Activated CD8-positive, alpha-beta T cell treated with anti-CD3 and anti-CD28 coated beads for 36 hours (primary cell): ENCODE measurements around the gene PYGB. TPM values are rescaled to one million over a fixed set of nuclear protein-coding genes. Genes with fewer than 3 reads are reported as not detected.

Source experiments
- ATAC-seq: fragments of 200-7000 bp; cut with Tn5 transposase; one replicate; pipeline ENCODE4 v1.10.0; 2021; ENCODE audit warnings: mild to moderate bottlenecking, moderate library complexity
- CTCF ChIA-PET: fragments of 350-600 bp; sonication (Branson Sonifier 250); formaldehyde crosslinking; loops from one replicate; lab custom pipeline; 2021; ENCODE audit warnings: antibody characterized with exemption; lab: Charles Lee
- POLR2A ChIA-PET: fragments of 350-600 bp; sonication (Branson Sonifier 250); formaldehyde crosslinking; loops from one replicate; lab custom pipeline; 2021; ENCODE audit warnings: antibody characterized with exemption; lab: Charles Lee
- DNase-seq: peaks from one replicate; pipeline ENCODE4 v3.0.0-alpha.2; 2020
- H3K27ac Mint-ChIP-seq: one replicate; pipeline ENCODE4 v1.8.0; 2021; ENCODE audit warnings: mild to moderate bottlenecking, mixed read lengths
- H3K27me3 Mint-ChIP-seq: one replicate; pipeline ENCODE4 v1.8.0; 2021; ENCODE audit warnings: mixed read lengths
- H3K36me3 Mint-ChIP-seq: one replicate; pipeline ENCODE4 v1.8.0; 2021; ENCODE audit warnings: low read depth, mixed read lengths
- H3K4me1 Mint-ChIP-seq: one replicate; pipeline ENCODE4 v1.8.0; 2021; ENCODE audit warnings: low read depth, mixed read lengths
- H3K4me3 Mint-ChIP-seq: one replicate; pipeline ENCODE4 v1.8.0; 2021; ENCODE audit warnings: mild to moderate bottlenecking, moderate library complexity, mixed read lengths
- H3K9me3 Mint-ChIP-seq: one replicate; pipeline ENCODE4 v1.8.0; 2021; ENCODE audit warnings: mixed read lengths
- intact Hi-C: fragments of 100-400 bp; cut with micrococcal nuclease; formaldehyde crosslinking; loops from one replicate; pipeline ENCODE4 v1.10.0; 2022
- total RNA-seq, 2 experiments: library from RNA; stranded (reverse); gene quantifications; one replicate each; pipeline ENCODE4 v1.2.3, GENCODE V29; 2021
- TF ChIP-seq, protein P1 (sequence below): fragments of 200-600 bp; IDR thresholded peaks from one replicate; pipeline ENCODE4 v1.8.0; 2022; ENCODE audit warnings: antibody characterized with exemption, mild to moderate bottlenecking

Gene PYGB
- total RNA-seq, 2 experiments from 2014 or later: 26.1 to 26.5 TPM

DNA sequence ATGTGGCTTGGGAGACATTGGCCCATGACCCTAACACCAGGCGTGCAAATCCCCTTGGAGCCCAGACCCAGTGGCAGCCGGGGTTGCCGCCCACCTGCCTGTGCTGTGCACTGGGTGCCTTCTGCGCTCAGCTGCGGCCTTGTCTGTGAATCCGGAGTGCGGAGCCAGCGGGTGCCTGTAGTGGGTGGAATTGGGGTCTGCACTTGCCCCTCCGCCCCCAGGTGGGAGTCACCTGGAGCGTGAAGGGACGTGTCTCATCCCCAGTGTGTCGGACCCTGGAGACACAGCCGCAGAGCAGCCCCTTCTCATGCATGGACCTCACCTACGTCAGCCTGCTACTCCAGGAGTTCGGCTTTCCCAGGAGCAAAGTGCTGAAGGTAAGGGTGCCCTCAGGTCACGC, 22.9 kb upstream of the PYGB start:
- POLR2A ChIA-PET: interaction anchor here (0.8 kb wide), 1 partner anchor 14 kb away, joined by 3 read pairs; no protein-coding TSS in a partner anchor
- intact Hi-C loops: no loop called here
- H3K27me3 Mint-ChIP-seq: no peaks in the 10 kb centered on the region
- TF ChIP-seq, protein P1, sequence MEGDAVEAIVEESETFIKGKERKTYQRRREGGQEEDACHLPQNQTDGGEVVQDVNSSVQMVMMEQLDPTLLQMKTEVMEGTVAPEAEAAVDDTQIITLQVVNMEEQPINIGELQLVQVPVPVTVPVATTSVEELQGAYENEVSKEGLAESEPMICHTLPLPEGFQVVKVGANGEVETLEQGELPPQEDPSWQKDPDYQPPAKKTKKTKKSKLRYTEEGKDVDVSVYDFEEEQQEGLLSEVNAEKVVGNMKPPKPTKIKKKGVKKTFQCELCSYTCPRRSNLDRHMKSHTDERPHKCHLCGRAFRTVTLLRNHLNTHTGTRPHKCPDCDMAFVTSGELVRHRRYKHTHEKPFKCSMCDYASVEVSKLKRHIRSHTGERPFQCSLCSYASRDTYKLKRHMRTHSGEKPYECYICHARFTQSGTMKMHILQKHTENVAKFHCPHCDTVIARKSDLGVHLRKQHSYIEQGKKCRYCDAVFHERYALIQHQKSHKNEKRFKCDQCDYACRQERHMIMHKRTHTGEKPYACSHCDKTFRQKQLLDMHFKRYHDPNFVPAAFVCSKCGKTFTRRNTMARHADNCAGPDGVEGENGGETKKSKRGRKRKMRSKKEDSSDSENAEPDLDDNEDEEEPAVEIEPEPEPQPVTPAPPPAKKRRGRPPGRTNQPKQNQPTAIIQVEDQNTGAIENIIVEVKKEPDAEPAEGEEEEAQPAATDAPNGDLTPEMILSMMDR: no peak
- no peak for ATAC-seq
- DNase-seq: no peak
- H3K36me3 Mint-ChIP-seq: no peaks in the 10 kb centered on the region
- H3K4me3 Mint-ChIP-seq: no peak overlapping the region
- CTCF ChIA-PET: no interaction called here
- H3K4me1 Mint-ChIP-seq: peaks cover 9% of the 10 kb centered on the region
- no peak overlapping the region for H3K27ac Mint-ChIP-seq
- no peaks in the 10 kb centered on the region for H3K9me3 Mint-ChIP-seq

DNA sequence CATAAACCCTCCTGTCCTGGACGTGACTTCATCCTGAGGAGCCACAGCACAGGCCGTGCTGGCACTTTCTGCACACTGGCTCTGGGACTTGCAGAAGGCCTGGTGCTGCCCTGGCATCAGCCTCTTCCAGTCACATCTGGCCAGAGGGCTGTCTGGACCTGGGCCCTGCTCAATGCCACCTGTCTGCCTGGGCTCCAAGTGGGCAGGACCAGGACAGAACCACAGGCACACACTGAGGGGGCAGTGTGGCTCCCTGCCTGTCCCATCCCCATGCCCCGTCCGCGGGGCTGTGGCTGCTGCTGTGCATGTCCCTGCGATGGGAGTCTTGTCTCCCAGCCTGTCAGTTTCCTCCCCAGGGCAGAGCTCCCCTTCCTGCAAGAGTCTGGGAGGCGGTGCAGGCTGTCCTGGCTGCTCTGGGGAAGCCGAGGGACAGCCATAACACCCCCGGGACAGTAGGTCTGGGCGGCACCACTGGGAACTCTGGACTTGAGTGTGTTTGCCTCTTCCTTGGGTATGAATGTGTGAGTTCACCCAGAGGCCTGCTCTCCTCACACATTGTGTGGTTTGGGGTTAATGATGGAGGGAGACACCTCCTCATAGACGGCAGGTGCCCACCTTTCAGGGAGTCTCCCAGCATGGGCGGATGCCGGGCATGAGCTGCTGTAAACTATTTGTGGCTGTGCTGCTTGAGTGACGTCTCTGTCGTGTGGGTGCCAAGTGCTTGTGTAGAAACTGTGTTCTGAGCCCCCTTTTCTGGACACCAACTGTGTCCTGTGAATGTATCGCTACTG, 22.0 kb upstream of the PYGB start:
- TF ChIP-seq, protein P1: no peak
- ATAC-seq (no peak), DNase-seq (no peak)
- Mint-ChIP-seq H3K27me3 (no peaks in the 10 kb centered on the region), H3K4me3 (no peak overlapping the region), H3K27ac (no peak overlapping the region), H3K36me3 (no peaks in the 10 kb centered on the region), H3K4me1 (peaks cover 11% of the 10 kb centered on the region), H3K9me3 (no peaks in the 10 kb centered on the region)
- intact Hi-C loops: no loop called here
- ChIA-PET CTCF (no interaction called here), POLR2A (interaction anchor here (1.5 kb wide), 1 partner anchor 12 kb away, joined by 3 read pairs; no protein-coding TSS in a partner anchor)

GRCh38 chr20:25226433-25227316, 21.2 kb upstream of the PYGB start:
- Mint-ChIP-seq H3K27me3 (no peaks in the 10 kb centered on the region), H3K9me3 (no peaks in the 10 kb centered on the region), H3K36me3 (no peaks in the 10 kb centered on the region), H3K4me3 (no peak overlapping the region), H3K4me1 (peaks cover 11% of the 10 kb centered on the region), H3K27ac (no peak overlapping the region)
- TF ChIP-seq, protein P1: no peak
- no peak for ATAC-seq
- ChIA-PET POLR2A (interaction anchor here (0.9 to 1.5 kb wide), 2 partner anchors 11 to 32 kb away, joined by 3 read pairs; no protein-coding TSS in a partner anchor), CTCF (no interaction called here)
- no peak for DNase-seq
- intact Hi-C loops: no loop called here

GRCh38 chr20:25227317-25227831, 20.5 kb upstream of the PYGB start:
- TF ChIP-seq, protein P1: no peak
- CTCF ChIA-PET: no interaction called here
- POLR2A ChIA-PET: interaction anchor here (0.9 to 1.5 kb wide), 2 partner anchors 10 to 33 kb away, joined by 3 read pairs; no protein-coding TSS in a partner anchor
- no peak for ATAC-seq
- H3K36me3 Mint-ChIP-seq: no peaks in the 10 kb centered on the region
- no peaks in the 10 kb centered on the region for H3K27me3 Mint-ChIP-seq
- no peak for DNase-seq
- H3K4me1 Mint-ChIP-seq: peaks cover 11% of the 10 kb centered on the region
- H3K27ac Mint-ChIP-seq: no peak overlapping the region
- intact Hi-C loops: no loop called here
- no peak overlapping the region for H3K4me3 Mint-ChIP-seq
- no peaks in the 10 kb centered on the region for H3K9me3 Mint-ChIP-seq
